Caco-2 (cell line): ENCODE results near the gene NDC80. TPM values are rescaled to one million over a fixed set of nuclear protein-coding genes. Genes with fewer than 3 reads are reported as not detected.
A peak's percentile ranks its signal among the peaks of the same experiment; 100 is the strongest.
"Not testable (repeated sequence)": the region's sequence is repeated elsewhere in the genome, so short reads cannot be mapped to it uniquely, and the experiment has no call there.

Source experiments
- BruUV-seq: library from RNA; stranded (reverse); fragments of 400-500 nt; replicated peaks from 2 replicates; lab custom pipeline; 2021; lab: Mats Ljungman, UMichigan
- CTCF ChIA-PET: fragments of 300-600 bp; sonication (Branson Sonifier 250); formaldehyde crosslinking; loops from one replicate; lab custom pipeline; 2022; ENCODE audit warnings: antibody characterized with exemption; lab: Charles Lee
- POLR2A ChIA-PET: fragments of 300-600 bp; sonication (Branson Sonifier 250); formaldehyde crosslinking; loops from one replicate; lab custom pipeline; 2022; ENCODE audit warnings: antibody characterized with exemption; lab: Charles Lee
- DNase-seq, 2 experiments: peaks; one replicate each; pipeline versions ENCODE4 v3.0.0 to v3.0.0-alpha.2; 2020 to 2022
- H3K27me3 ChIP-seq: replicated peaks from 2 replicates; pipeline ENCODE4 v1.6.0; 2011; ENCODE audit warnings: low read length; ENCODE audit not compliant: control insufficient read depth, insufficient read depth
- H3K36me3 ChIP-seq: 2 replicates; pipeline ENCODE4 v1.5.1; 2011; ENCODE audit warnings: low read length; ENCODE audit not compliant: control insufficient read depth, insufficient read depth
- H3K4me1 ChIP-seq: fragments of 250-450 bp; sonication (Bioruptor Pico); 2 replicates; pipeline ENCODE4 v1.5.1; 2020; ENCODE audit warnings: mild to moderate bottlenecking
- H3K4me3 ChIP-seq: 2 replicates; pipeline ENCODE4 v1.5.1; 2011; ENCODE audit warnings: low read depth, mild to moderate bottlenecking, control low read depth, low read length
- H3K9me3 ChIP-seq: fragments of 250-450 bp; sonication (Bioruptor Pico); 2 replicates; pipeline ENCODE4 v1.5.1; 2020; ENCODE audit warnings: mild to moderate bottlenecking, moderate library complexity
- H3K27ac Mint-ChIP-seq: one replicate; pipeline ENCODE4 v1.8.0; 2022; ENCODE audit warnings: mixed read lengths; ENCODE audit not compliant: unreplicated experiment
- H3K27me3 Mint-ChIP-seq: one replicate; pipeline ENCODE4 v1.8.0; 2022; ENCODE audit warnings: mixed read lengths; ENCODE audit not compliant: insufficient read depth, unreplicated experiment
- H3K36me3 Mint-ChIP-seq: one replicate; pipeline ENCODE4 v1.8.0; 2022; ENCODE audit warnings: mild to moderate bottlenecking, mixed read lengths; ENCODE audit not compliant: insufficient read depth, unreplicated experiment
- H3K4me1 Mint-ChIP-seq: one replicate; pipeline ENCODE4 v1.8.0; 2022; ENCODE audit warnings: low read depth, mixed read lengths; ENCODE audit not compliant: unreplicated experiment
- H3K4me3 Mint-ChIP-seq: one replicate; pipeline ENCODE4 v1.8.0; 2022; ENCODE audit warnings: mild to moderate bottlenecking, moderate library complexity, mixed read lengths; ENCODE audit not compliant: unreplicated experiment
- H3K9me3 Mint-ChIP-seq: one replicate; pipeline ENCODE4 v1.8.0; 2022; ENCODE audit warnings: mixed read lengths; ENCODE audit not compliant: unreplicated experiment
- intact Hi-C: fragments of 100-400 bp; cut with micrococcal nuclease; formaldehyde crosslinking; loops from one replicate; pipeline ENCODE4 v1.10.0; 2022; ENCODE audit not compliant: unreplicated experiment
- total RNA-seq: library from RNA; stranded (reverse); gene quantifications from 2 replicates; pipeline ENCODE4 v1.2.3, GENCODE V29; 2022
- TF ChIP-seq, protein P1 (sequence below), 2 experiments: fragments of 200-600 bp in 1 of 2; IDR thresholded peaks; 1 replicate in 1 of 2; 2 replicates in 1 of 2; pipeline versions ENCODE4 v1.5.1 to v1.8.0; 2011 to 2022; ENCODE audit warnings: antibody characterized with exemption in 1 of 2, control low read depth in 1 of 2, inconsistent platforms in 1 of 2, low read depth in 1 of 2, low read length in 1 of 2, mild to moderate bottlenecking in 1 of 2, moderate library complexity in 1 of 2; ENCODE audit not compliant: insufficient read depth in 1 of 2, severe bottlenecking in 1 of 2, unreplicated experiment in 1 of 2

NDC80 gene
- total RNA-seq, 1 experiment from 2014 or later: 52.6 TPM

GRCh38 chr18:2657788-2658458 lies 86.6 kb downstream of the NDC80 start:
- peak in 1 of 2 experiments; percentile 15 for DNase-seq
- Mint-ChIP-seq H3K4me3 (peak overlapping the region; percentile 70), H3K36me3 (peaks cover 48% of the 10 kb centered on the region), H3K27me3 (no peaks in the 10 kb centered on the region), H3K4me1 (peaks cover 7% of the 10 kb centered on the region), H3K9me3 (no peaks in the 10 kb centered on the region), H3K27ac (peak overlapping the region; percentile 21)
- Histone ChIP-seq H3K36me3 (no peaks in the 10 kb centered on the region), H3K27me3 (no peaks in the 10 kb centered on the region), H3K4me1 (peaks cover 28% of the 10 kb centered on the region), H3K9me3 (no peaks in the 10 kb centered on the region), H3K4me3 (peak overlapping the region; percentile 20)
- CTCF ChIA-PET: interaction anchor here (0.6 to 0.8 kb wide), 2 partner anchors 39 to 1448 kb away, joined by 3 to 4 read pairs; no protein-coding TSS in a partner anchor
- intact Hi-C loops: loop anchor here (5.0 to 10.0 kb wide), 2 partner anchors 86 to 333 kb away; partner anchors contain the start of genes METTL4 and NDC80
- POLR2A ChIA-PET: no interaction called here
- no TSS peak for BruUV-seq
- TF ChIP-seq, protein P1, sequence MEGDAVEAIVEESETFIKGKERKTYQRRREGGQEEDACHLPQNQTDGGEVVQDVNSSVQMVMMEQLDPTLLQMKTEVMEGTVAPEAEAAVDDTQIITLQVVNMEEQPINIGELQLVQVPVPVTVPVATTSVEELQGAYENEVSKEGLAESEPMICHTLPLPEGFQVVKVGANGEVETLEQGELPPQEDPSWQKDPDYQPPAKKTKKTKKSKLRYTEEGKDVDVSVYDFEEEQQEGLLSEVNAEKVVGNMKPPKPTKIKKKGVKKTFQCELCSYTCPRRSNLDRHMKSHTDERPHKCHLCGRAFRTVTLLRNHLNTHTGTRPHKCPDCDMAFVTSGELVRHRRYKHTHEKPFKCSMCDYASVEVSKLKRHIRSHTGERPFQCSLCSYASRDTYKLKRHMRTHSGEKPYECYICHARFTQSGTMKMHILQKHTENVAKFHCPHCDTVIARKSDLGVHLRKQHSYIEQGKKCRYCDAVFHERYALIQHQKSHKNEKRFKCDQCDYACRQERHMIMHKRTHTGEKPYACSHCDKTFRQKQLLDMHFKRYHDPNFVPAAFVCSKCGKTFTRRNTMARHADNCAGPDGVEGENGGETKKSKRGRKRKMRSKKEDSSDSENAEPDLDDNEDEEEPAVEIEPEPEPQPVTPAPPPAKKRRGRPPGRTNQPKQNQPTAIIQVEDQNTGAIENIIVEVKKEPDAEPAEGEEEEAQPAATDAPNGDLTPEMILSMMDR (IDR thresholded peaks at IDR 0.05; ENCODE audit: insufficient read depth in 1 of 2, low read depth in 1 of 2, low read length in 1 of 2, severe bottlenecking in 1 of 2, unreplicated experiment in 1 of 2): no peak

- H3K27ac Mint-ChIP-seq, intact Hi-C loops: not testable (repeated sequence)
These were observed 89.5 kb downstream of the NDC80 start for GRCh38 chr18:2660849-2661248.

DNA sequence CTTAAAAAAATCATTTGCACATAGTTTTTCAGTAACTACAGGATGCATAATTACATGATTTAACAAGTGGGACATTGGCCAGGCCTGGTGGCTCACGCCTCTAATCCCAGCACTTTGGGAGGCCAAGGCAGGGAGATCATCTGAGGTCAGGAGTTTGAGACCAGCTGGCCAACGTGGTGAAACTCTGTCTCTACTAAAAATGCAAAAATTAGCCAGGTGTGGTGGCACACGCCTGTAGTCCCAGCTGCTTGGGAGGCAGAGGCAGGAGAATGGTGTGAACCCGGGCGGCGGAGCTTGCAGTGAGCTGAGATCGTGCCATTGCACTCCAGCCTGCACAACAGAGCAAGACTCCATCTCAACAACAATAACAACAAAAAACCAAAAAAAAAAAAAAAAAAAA lies 90.9 kb downstream of the NDC80 start:
- H3K36me3 ChIP-seq, H3K27me3 ChIP-seq, H3K27ac Mint-ChIP-seq, DNase-seq, intact Hi-C loops, H3K9me3 Mint-ChIP-seq, H3K4me3 Mint-ChIP-seq, H3K4me1 Mint-ChIP-seq, POLR2A ChIA-PET, H3K27me3 Mint-ChIP-seq, BruUV-seq, CTCF ChIA-PET, H3K4me3 ChIP-seq, H3K9me3 ChIP-seq: not testable (repeated sequence)
- peaks cover 20% of the 10 kb centered on the region for H3K4me1 ChIP-seq
- peaks cover 39% of the 10 kb centered on the region for H3K36me3 Mint-ChIP-seq

More at GRCh38 chr18:2660849-2661248, 89.5 kb downstream of the NDC80 start:
- H3K4me3 ChIP-seq, DNase-seq, H3K27me3 Mint-ChIP-seq, POLR2A ChIA-PET, H3K36me3 ChIP-seq, H3K9me3 ChIP-seq, H3K4me1 Mint-ChIP-seq, H3K9me3 Mint-ChIP-seq, BruUV-seq, H3K4me3 Mint-ChIP-seq, CTCF ChIA-PET, H3K27me3 ChIP-seq: not testable (repeated sequence)
- peaks cover 43% of the 10 kb centered on the region for H3K36me3 Mint-ChIP-seq
- H3K4me1 ChIP-seq: peaks cover 21% of the 10 kb centered on the region

DNA sequence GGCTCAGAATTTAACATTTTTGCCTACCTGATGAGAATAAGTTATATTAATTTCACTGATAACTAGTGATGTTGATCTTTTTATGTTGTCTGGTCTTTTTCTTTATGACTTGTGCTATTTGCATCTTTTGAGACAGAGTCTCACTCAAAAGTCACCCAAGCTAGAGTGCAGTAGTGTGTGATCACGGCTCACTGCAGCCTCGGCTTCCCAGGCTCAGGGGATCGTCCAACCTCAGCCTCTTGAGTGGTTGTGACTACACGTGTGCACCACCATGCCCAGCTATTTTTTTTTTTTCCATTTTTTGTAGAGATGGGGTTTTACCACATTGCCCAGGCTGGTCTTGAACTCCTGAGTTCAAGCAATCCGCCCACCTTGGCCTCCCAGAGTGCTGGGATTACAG lies 91.6 kb downstream of the NDC80 start:
- no peaks in the 10 kb centered on the region for H3K27me3 ChIP-seq
- H3K36me3 ChIP-seq: no peaks in the 10 kb centered on the region
- H3K4me3 Mint-ChIP-seq: no peak overlapping the region
- no peak overlapping the region for H3K4me3 ChIP-seq
- H3K4me1 ChIP-seq: peaks cover 18% of the 10 kb centered on the region
- H3K27me3 Mint-ChIP-seq: no peaks in the 10 kb centered on the region
- H3K9me3 ChIP-seq: no peaks in the 10 kb centered on the region
- intact Hi-C loops: no loop called here
- CTCF ChIA-PET: no interaction called here
- no peaks in the 10 kb centered on the region for H3K9me3 Mint-ChIP-seq
- TF ChIP-seq, protein P1 (IDR thresholded peaks at IDR 0.05; ENCODE audit: insufficient read depth in 1 of 2, low read depth in 1 of 2, low read length in 1 of 2, severe bottlenecking in 1 of 2, unreplicated experiment in 1 of 2): no peak
- no peak overlapping the region for H3K27ac Mint-ChIP-seq
- no TSS peak for BruUV-seq
- peaks cover 39% of the 10 kb centered on the region for H3K36me3 Mint-ChIP-seq
- DNase-seq: no peak
- peaks cover 4% of the 10 kb centered on the region for H3K4me1 Mint-ChIP-seq
- POLR2A ChIA-PET: no interaction called here
